ENCODE measurements around the gene ZNF524. TPM values are rescaled to one million over a fixed set of nuclear protein-coding genes. Genes with fewer than 3 reads are reported as not detected.

The ZNF524 gene
- polyA plus RNA-seq, 1 experiment: 7.8 TPM

GRCh38 chr19:55611983-55612645, 12.0 kb downstream of the ZNF524 start:
- Histone ChIP-seq H3K36me3 (ENCODE audit: control insufficient read depth, insufficient read depth, low read length) (peaks cover 18% of the 10 kb centered on the region), H3K4me3 (ENCODE audit: low read depth, low read length) (no peak overlapping the region), H3K27me3 (ENCODE audit: control insufficient read depth, insufficient read depth, low read length) (no peaks in the 10 kb centered on the region)
- TF ChIP-seq CTCF (IDR thresholded peaks at IDR 0.05; ENCODE audit: insufficient read depth, low read depth, low read length): no peak
- ChIA-PET POLR2A (no interaction called here), CTCF (interaction anchor here (1.2 kb wide), 1 partner anchor 20 kb away, joined by 3 read pairs; no protein-coding TSS in a partner anchor)
- no peak for DNase-seq (ENCODE audit: low read depth)

- ChIA-PET POLR2A (no interaction called here), CTCF (no interaction called here)
- TF ChIP-seq CTCF (IDR thresholded peaks at IDR 0.05; ENCODE audit: insufficient read depth, low read depth, low read length): no peak
- Histone ChIP-seq H3K27me3 (ENCODE audit: control insufficient read depth, insufficient read depth, low read length) (no peaks in the 10 kb centered on the region), H3K36me3 (ENCODE audit: control insufficient read depth, insufficient read depth, low read length) (peaks cover 21% of the 10 kb centered on the region), H3K4me3 (ENCODE audit: low read depth, low read length) (no peak overlapping the region)
- DNase-seq (ENCODE audit: low read depth): no peak
These were observed 13.3 kb downstream of the ZNF524 start for GRCh38 chr19:55613396-55613795.

- no peak for TF ChIP-seq CTCF (IDR thresholded peaks at IDR 0.05; ENCODE audit: insufficient read depth, low read depth, low read length)
- no peak overlapping the region for H3K4me3 ChIP-seq (ENCODE audit: low read depth, low read length)
- H3K36me3 ChIP-seq (ENCODE audit: control insufficient read depth, insufficient read depth, low read length): peaks cover 21% of the 10 kb centered on the region
- no peaks in the 10 kb centered on the region for H3K27me3 ChIP-seq (ENCODE audit: control insufficient read depth, insufficient read depth, low read length)
- POLR2A ChIA-PET: no interaction called here
- CTCF ChIA-PET: interaction anchor here (1.0 kb wide), 1 partner anchor 18 kb away, joined by 3 read pairs; no protein-coding TSS in a partner anchor
- DNase-seq (ENCODE audit: low read depth): no peak
These were observed 14.0 kb downstream of the ZNF524 start for GRCh38 chr19:55613930-55614710.

GRCh38 chr19:55614711-55615542, 14.8 kb downstream of the ZNF524 start:
- ChIA-PET POLR2A (no interaction called here), CTCF (interaction anchor here (1.0 kb wide), 1 partner anchor 18 kb away, joined by 3 read pairs; no protein-coding TSS in a partner anchor)
- DNase-seq (ENCODE audit: low read depth): no peak
- Histone ChIP-seq H3K27me3 (ENCODE audit: control insufficient read depth, insufficient read depth, low read length) (no peaks in the 10 kb centered on the region), H3K4me3 (ENCODE audit: low read depth, low read length) (no peak overlapping the region), H3K36me3 (ENCODE audit: control insufficient read depth, insufficient read depth, low read length) (peaks cover 21% of the 10 kb centered on the region)
- TF ChIP-seq CTCF (IDR thresholded peaks at IDR 0.05; ENCODE audit: insufficient read depth, low read depth, low read length): no peak
